Measurements from ENCODE around the gene DIS3L2. TPM values are rescaled to one million over a fixed set of nuclear protein-coding genes. Genes with fewer than 3 reads are reported as not detected.

The DIS3L2 gene
- total RNA-seq, 4 donors from 2014 or later: 40.6 to 105 (median 43.9) TPM

- H3K27me3 ChIP-seq: no peaks in the 10 kb centered on the region
- peaks cover 9% of the 10 kb centered on the region for H3K4me1 ChIP-seq
- no peaks in the 10 kb centered on the region for H3K9me3 ChIP-seq
- no peak for DNase-seq (ENCODE audit: low spot score in 2 of 2)
- 93% methylated on average over 6 of the region's 6 CpGs for WGBS
- no peak overlapping the region for H3K4me3 ChIP-seq
- H3K36me3 ChIP-seq: peaks cover 17% of the 10 kb centered on the region
- TF ChIP-seq POLR2A (IDR thresholded peaks at IDR 0.05) (no peak), POLR2AphosphoS5 (IDR thresholded peaks at IDR 0.05) (no peak), CTCF (IDR thresholded peaks at IDR 0.05) (no peak), EP300 (IDR thresholded peaks at IDR 0.05) (no peak)
- no peak overlapping the region for H3K27ac ChIP-seq
Observed at GRCh38 chr2:232304236-232304635, 342.7 kb downstream of the DIS3L2 start.

- Histone ChIP-seq H3K27me3 (no peaks in the 10 kb centered on the region), H3K27ac (no peak overlapping the region), H3K36me3 (peaks cover 10% of the 10 kb centered on the region), H3K4me3 (no peak overlapping the region), H3K9me3 (no peaks in the 10 kb centered on the region), H3K4me1 (peaks cover 27% of the 10 kb centered on the region)
- no peak for TF ChIP-seq CTCF (IDR thresholded peaks at IDR 0.05)
- TF ChIP-seq POLR2AphosphoS5 (IDR thresholded peaks at IDR 0.05): no peak
- TF ChIP-seq POLR2A (IDR thresholded peaks at IDR 0.05): no peak
- TF ChIP-seq EP300 (IDR thresholded peaks at IDR 0.05): no peak
- 95% methylated on average over 7 of the region's 7 CpGs for WGBS
- no peak for DNase-seq (ENCODE audit: low spot score in 2 of 2)
Observed at GRCh38 chr2:232306741-232307305, 345.3 kb downstream of the DIS3L2 start.

- WGBS: 52% methylated on average over 3 of the region's 3 CpGs
- no peaks in the 10 kb centered on the region for H3K27me3 ChIP-seq
- H3K9me3 ChIP-seq: no peaks in the 10 kb centered on the region
- H3K4me1 ChIP-seq: peaks cover 27% of the 10 kb centered on the region
- no peak for DNase-seq (ENCODE audit: low spot score in 2 of 2)
- H3K4me3 ChIP-seq: no peak overlapping the region
- no peak overlapping the region for H3K27ac ChIP-seq
- H3K36me3 ChIP-seq: peaks cover 10% of the 10 kb centered on the region
- no peak for TF ChIP-seq POLR2A (IDR thresholded peaks at IDR 0.05)
Observed at GRCh38 chr2:232307854-232308253, 346.3 kb downstream of the DIS3L2 start.

GRCh38 chr2:232308986-232309385, 347.5 kb downstream of the DIS3L2 start:
- peaks cover 27% of the 10 kb centered on the region for H3K4me1 ChIP-seq
- TF ChIP-seq EP300 (IDR thresholded peaks at IDR 0.05): no peak
- peaks cover 10% of the 10 kb centered on the region for H3K36me3 ChIP-seq
- no peaks in the 10 kb centered on the region for H3K27me3 ChIP-seq
- no peak overlapping the region for H3K4me3 ChIP-seq
- no peak for DNase-seq (ENCODE audit: low spot score in 2 of 2)
- no peaks in the 10 kb centered on the region for H3K9me3 ChIP-seq
- WGBS: 78% methylated on average over 3 of the region's 3 CpGs
- H3K27ac ChIP-seq: peak overlapping the region; percentile 39

GRCh38 chr2:232309592-232309991, 348.1 kb downstream of the DIS3L2 start:
- Histone ChIP-seq H3K36me3 (peaks cover 4% of the 10 kb centered on the region), H3K27ac (peak overlapping the region; percentile 39), H3K4me3 (no peak overlapping the region), H3K9me3 (no peaks in the 10 kb centered on the region), H3K4me1 (peaks cover 30% of the 10 kb centered on the region), H3K27me3 (no peaks in the 10 kb centered on the region)
- WGBS: 70% methylated on average over 3 of the region's 4 CpGs
- no peak for DNase-seq (ENCODE audit: low spot score in 2 of 2)
- TF ChIP-seq POLR2AphosphoS5 (IDR thresholded peaks at IDR 0.05) (no peak), CTCF (IDR thresholded peaks at IDR 0.05) (no peak), EP300 (IDR thresholded peaks at IDR 0.05) (no peak), POLR2A (IDR thresholded peaks at IDR 0.05) (no peak)

GRCh38 chr2:232310121-232310520, 348.6 kb downstream of the DIS3L2 start:
- no peak overlapping the region for H3K4me3 ChIP-seq
- DNase-seq (ENCODE audit: low spot score in 2 of 2): no peak
- H3K9me3 ChIP-seq: no peaks in the 10 kb centered on the region
- H3K27me3 ChIP-seq: no peaks in the 10 kb centered on the region
- WGBS: 38% methylated on average over 9 of the region's 9 CpGs
- peaks cover 4% of the 10 kb centered on the region for H3K36me3 ChIP-seq
- peaks cover 35% of the 10 kb centered on the region for H3K4me1 ChIP-seq
- H3K27ac ChIP-seq: peak overlapping the region; percentile 39
- TF ChIP-seq EP300 (IDR thresholded peaks at IDR 0.05) (no peak), POLR2A (IDR thresholded peaks at IDR 0.05) (no peak), CTCF (IDR thresholded peaks at IDR 0.05) (no peak), POLR2AphosphoS5 (IDR thresholded peaks at IDR 0.05) (no peak)
